Panc1 (cell line): ENCODE measurements around the gene EREG. TPM values are rescaled to one million over a fixed set of nuclear protein-coding genes. Genes with fewer than 3 reads are reported as not detected.

Experiments used
- ATAC-seq: fragments of 200-7000 bp; cut with Tn5 transposase; 2 replicates; pipeline ENCODE4 v1.9.1; 2020; ENCODE audit warnings: mild to moderate bottlenecking, moderate library complexity
- BruUV-seq: library from RNA; stranded (reverse); fragments of 400-500 nt; replicated peaks from 2 replicates; lab custom pipeline; 2021; lab: Mats Ljungman, UMichigan
- CTCF ChIA-PET: fragments of 300-600 bp; sonication (Branson Sonifier 250); formaldehyde crosslinking; loops from one replicate; lab custom pipeline; 2022; ENCODE audit warnings: antibody characterized with exemption; lab: Charles Lee
- POLR2A ChIA-PET: fragments of 300-600 bp; sonication (Branson Sonifier 250); formaldehyde crosslinking; loops from one replicate; lab custom pipeline; 2022; ENCODE audit warnings: antibody characterized with exemption; lab: Charles Lee
- DNase-seq: peaks from one replicate; pipeline ENCODE4 v3.0.0-alpha.2; 2010; ENCODE audit warnings: low read depth, low spot score
- H3K27ac ChIP-seq: 2 replicates; pipeline ENCODE4 v1.5.1; 2011; ENCODE audit warnings: mild to moderate bottlenecking, low read length, inconsistent platforms
- H3K27me3 ChIP-seq: fragments of 200-500 bp; sonication (Bioruptor generic); 2 replicates; pipeline ENCODE4 v1.6.0; 2014; ENCODE audit warnings: low read length, inconsistent platforms; ENCODE audit not compliant: control insufficient read depth, insufficient read depth
- H3K36me3 ChIP-seq: fragments of 200-500 bp; sonication (Bioruptor generic); 2 replicates; pipeline ENCODE4 v1.5.1; 2014; ENCODE audit warnings: inconsistent platforms, mild to moderate bottlenecking, low read length, moderate library complexity; ENCODE audit not compliant: control insufficient read depth, insufficient read depth
- H3K4me1 ChIP-seq: 2 replicates; pipeline ENCODE4 v1.5.1; 2011; ENCODE audit warnings: inconsistent platforms, mild to moderate bottlenecking, low read length, moderate library complexity; ENCODE audit not compliant: control insufficient read depth, insufficient read depth
- H3K4me3 ChIP-seq, 2 experiments: 2 replicates each; pipeline ENCODE4 v1.5.1; 2011 to 2012; ENCODE audit warnings: low read depth in 2 of 2, low read length in 2 of 2, mild to moderate bottlenecking in 2 of 2, inconsistent platforms in 1 of 2, moderate library complexity in 1 of 2
- H3K9me3 ChIP-seq: fragments of 200-500 bp; sonication (Bioruptor generic); 2 replicates; pipeline ENCODE4 v1.5.1; 2014; ENCODE audit warnings: low read depth, mild to moderate bottlenecking, inconsistent platforms, low read length, moderate library complexity; ENCODE audit not compliant: control insufficient read depth, insufficient read depth
- CTCF ChIP-seq: fragments of 450-650 bp; IDR thresholded peaks from 2 replicates; pipeline ENCODE4 v1.5.1; 2017; ENCODE audit warnings: mild to moderate bottlenecking
- POLR2AphosphoS5 ChIP-seq: IDR thresholded peaks from 2 replicates; pipeline ENCODE4 v1.6.1; 2012; ENCODE audit warnings: mild to moderate bottlenecking, low read depth, low read length, moderate library complexity
- REST ChIP-seq, 2 experiments: IDR thresholded peaks; 2 replicates each; pipeline ENCODE4 v1.6.1; 2011 to 2012; ENCODE audit warnings: low read depth in 2 of 2, control low read depth in 1 of 2, low read length in 1 of 2, mild to moderate bottlenecking in 1 of 2, moderate library complexity in 1 of 2; ENCODE audit not compliant: insufficient read depth in 1 of 2
- SIN3A ChIP-seq: IDR thresholded peaks from 2 replicates; pipeline ENCODE4 v1.6.1; 2012; ENCODE audit warnings: low read depth, mild to moderate bottlenecking, low read length, moderate library complexity, borderline replicate concordance; ENCODE audit not compliant: insufficient read depth
- TCF7L2 ChIP-seq: IDR thresholded peaks from 2 replicates; pipeline ENCODE4 v1.6.1; 2011; ENCODE audit warnings: mild to moderate bottlenecking, low read depth, low read length, inconsistent platforms
- in situ Hi-C: cut with HindIII; loops from 2 replicates; pipeline ENCODE4 v1.10.0; 2016; ENCODE audit warnings: low sequenced_read_pairs, low pct_unique_long_range_greater_than_20kb
- intact Hi-C: fragments of 100-400 bp; cut with micrococcal nuclease; formaldehyde crosslinking; loops from one replicate; pipeline ENCODE4 v1.10.0; 2022; ENCODE audit not compliant: unreplicated experiment
- total RNA-seq: library from RNA; stranded (reverse); gene quantifications from one replicate; pipeline ENCODE4 v1.2.1, GENCODE V29; 2021; ENCODE audit not compliant: unreplicated experiment

EREG gene
- total RNA-seq, 1 experiment from 2014 or later = 2.1 TPM

GRCh38 chr4:74378573-74378972 lies 13.6 kb downstream of the EREG start:
- no TSS peak for BruUV-seq
- in situ Hi-C loops = no loop called here
- Histone ChIP-seq H3K4me3 (no peak overlapping the region), H3K4me1 (no peaks in the 10 kb centered on the region; the same call in 1 of the 2 replicates), H3K27ac (no peak overlapping the region), H3K27me3 (no peaks in the 10 kb centered on the region), H3K9me3 (no peaks in the 10 kb centered on the region), H3K36me3 (no peaks in the 10 kb centered on the region)
- DNase-seq = no peak
- ATAC-seq = no peak
- intact Hi-C loops = no loop called here
- POLR2A ChIA-PET = no interaction called here
- TF ChIP-seq SIN3A = no peak
- no peak for TF ChIP-seq TCF7L2
- no peak for TF ChIP-seq REST (IDR thresholded peaks at IDR 0.05; ENCODE audit: insufficient read depth in 1 of 2, low read depth in 2 of 2, low read length in 1 of 2)
- TF ChIP-seq CTCF = no peak
- no peak for TF ChIP-seq POLR2AphosphoS5
- CTCF ChIA-PET = interaction anchor here (0.6 to 1.8 kb wide), 2 partner anchors 155 to 684 kb away, joined by 4 to 7 read pairs; no protein-coding TSS in a partner anchor

GRCh38 chr4:74379912-74380311 lies 15.0 kb downstream of the EREG start:
- POLR2A ChIA-PET = no interaction called here
- Histone ChIP-seq H3K4me3 (no peak overlapping the region), H3K27ac (no peak overlapping the region), H3K4me1 (no peaks in the 10 kb centered on the region; the same call in 1 of the 2 replicates), H3K36me3 (no peaks in the 10 kb centered on the region), H3K27me3 (no peaks in the 10 kb centered on the region), H3K9me3 (no peaks in the 10 kb centered on the region)
- intact Hi-C loops (no loop called here), in situ Hi-C loops (no loop called here)
- no peak for DNase-seq
- TF ChIP-seq TCF7L2 = no peak
- TF ChIP-seq CTCF = no peak
- TF ChIP-seq REST (IDR thresholded peaks at IDR 0.05; ENCODE audit: insufficient read depth in 1 of 2, low read depth in 2 of 2, low read length in 1 of 2) = no peak
- no peak for TF ChIP-seq POLR2AphosphoS5
- no peak for TF ChIP-seq SIN3A
- ATAC-seq = no peak
- CTCF ChIA-PET = no interaction called here
- BruUV-seq = no TSS peak
